ENCODE results near the gene GNG13.

DNA sequence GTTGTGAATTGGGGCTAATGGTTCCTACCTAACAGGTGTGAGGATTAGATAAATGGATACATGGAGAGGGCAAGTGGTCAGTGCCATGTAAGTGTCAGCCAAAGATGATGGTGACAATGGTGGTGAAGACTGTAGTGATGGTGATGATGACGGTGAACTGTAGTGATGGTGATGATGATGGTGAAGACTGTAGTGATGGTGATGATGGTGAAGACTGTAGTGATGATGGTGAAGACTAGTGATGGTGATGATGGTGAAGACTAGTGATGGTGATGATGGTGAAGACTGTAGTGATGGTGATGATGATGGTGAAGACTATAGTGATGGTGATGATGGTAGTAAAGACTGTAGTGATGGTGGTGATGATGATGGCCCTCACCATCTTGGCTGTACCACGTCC, 18.1 kb upstream of the GNG13 start:
- TF ChIP-seq, protein P1, sequence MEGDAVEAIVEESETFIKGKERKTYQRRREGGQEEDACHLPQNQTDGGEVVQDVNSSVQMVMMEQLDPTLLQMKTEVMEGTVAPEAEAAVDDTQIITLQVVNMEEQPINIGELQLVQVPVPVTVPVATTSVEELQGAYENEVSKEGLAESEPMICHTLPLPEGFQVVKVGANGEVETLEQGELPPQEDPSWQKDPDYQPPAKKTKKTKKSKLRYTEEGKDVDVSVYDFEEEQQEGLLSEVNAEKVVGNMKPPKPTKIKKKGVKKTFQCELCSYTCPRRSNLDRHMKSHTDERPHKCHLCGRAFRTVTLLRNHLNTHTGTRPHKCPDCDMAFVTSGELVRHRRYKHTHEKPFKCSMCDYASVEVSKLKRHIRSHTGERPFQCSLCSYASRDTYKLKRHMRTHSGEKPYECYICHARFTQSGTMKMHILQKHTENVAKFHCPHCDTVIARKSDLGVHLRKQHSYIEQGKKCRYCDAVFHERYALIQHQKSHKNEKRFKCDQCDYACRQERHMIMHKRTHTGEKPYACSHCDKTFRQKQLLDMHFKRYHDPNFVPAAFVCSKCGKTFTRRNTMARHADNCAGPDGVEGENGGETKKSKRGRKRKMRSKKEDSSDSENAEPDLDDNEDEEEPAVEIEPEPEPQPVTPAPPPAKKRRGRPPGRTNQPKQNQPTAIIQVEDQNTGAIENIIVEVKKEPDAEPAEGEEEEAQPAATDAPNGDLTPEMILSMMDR (IDR thresholded peaks at IDR 0.05) = no peak
- TF ChIP-seq POLR2A (IDR thresholded peaks at IDR 0.05) = no peak

Measured in body of pancreas (tissue), 4 donors.